Measurements from ENCODE around the gene IGSF6. TPM values are rescaled to one million over a fixed set of nuclear protein-coding genes. Genes with fewer than 3 reads are reported as not detected.
A peak's percentile ranks its signal among the peaks of the same experiment; 100 is the strongest.

The IGSF6 gene
- total and polyA plus RNA-seq, 2 of the 13 experiments (the other 11 are each of a cell fraction or from before 2014, with no cell fraction given), result not detected

- no peak for TF ChIP-seq USF2 (IDR thresholded peaks at IDR 0.05; ENCODE audit: low read depth, low read length)
- TF ChIP-seq USF2 (CRISPR knock-in tag; IDR thresholded peaks at IDR 0.05; ENCODE audit: borderline replicate concordance), result no peak
- no peak for TF ChIP-seq ATRX (CRISPR knock-in tag; IDR thresholded peaks at IDR 0.05; ENCODE audit: borderline replicate concordance)
- TF ChIP-seq NCOA5 (CRISPR knock-in tag; IDR thresholded peaks at IDR 0.05), result no peak
- TF ChIP-seq PHF21A (CRISPR knock-in tag; IDR thresholded peaks at IDR 0.05), result peak; percentile 76
- no peak for TF ChIP-seq ZNF792 (CRISPR knock-in tag; IDR thresholded peaks at IDR 0.05)
- no peak for TF ChIP-seq E2F5 (CRISPR knock-in tag; conservative IDR thresholded peaks at IDR 0.05)
- TF ChIP-seq ZNF564 (CRISPR knock-in tag; IDR thresholded peaks at IDR 0.05), result no peak
- TF ChIP-seq ZFP90 (CRISPR knock-in tag; IDR thresholded peaks at IDR 0.05; ENCODE audit: borderline replicate concordance), result no peak
- no peak for TF ChIP-seq SNRNP70 (IDR thresholded peaks at IDR 0.05; ENCODE audit: low read depth, low read length)
- TF ChIP-seq ZNF205 (CRISPR knock-in tag; IDR thresholded peaks at IDR 0.05), result no peak
- no peak for TF ChIP-seq ZNF18 (CRISPR knock-in tag; IDR thresholded peaks at IDR 0.05; ENCODE audit: insufficient replicate concordance)
- no peak for TF ChIP-seq PAX8 (CRISPR knock-in tag; IDR thresholded peaks at IDR 0.05; ENCODE audit: borderline replicate concordance)
- no peak for TF ChIP-seq MYNN (CRISPR knock-in tag; IDR thresholded peaks at IDR 0.05; ENCODE audit: low read depth)
- TF ChIP-seq ZNF562 (CRISPR knock-in tag; IDR thresholded peaks at IDR 0.05; ENCODE audit: borderline replicate concordance), result no peak
- TF ChIP-seq ZNF878 (CRISPR knock-in tag; IDR thresholded peaks at IDR 0.05), result no peak
- TF ChIP-seq JARID2 (CRISPR knock-in tag; IDR thresholded peaks at IDR 0.05; ENCODE audit: insufficient replicate concordance), result no peak
- TF ChIP-seq STAT5B (CRISPR knock-in tag; IDR thresholded peaks at IDR 0.05), result no peak
- peak; percentile 96 for TF ChIP-seq SIX1 (CRISPR knock-in tag; IDR thresholded peaks at IDR 0.05; ENCODE audit: borderline replicate concordance)
- TF ChIP-seq SNAPC5 (CRISPR knock-in tag; IDR thresholded peaks at IDR 0.05; ENCODE audit: borderline replicate concordance), result no peak
- TF ChIP-seq SCMH1 (CRISPR knock-in tag; IDR thresholded peaks at IDR 0.05; ENCODE audit: borderline replicate concordance), result no peak
- TF ChIP-seq SYNCRIP (IDR thresholded peaks at IDR 0.05; ENCODE audit: insufficient read depth, low read depth, low read length), result no peak
- TF ChIP-seq TBP (CRISPR knock-in tag; IDR thresholded peaks at IDR 0.05), result no peak
- TF ChIP-seq TP53 (CRISPR knock-in tag; conservative IDR thresholded peaks at IDR 0.05), result no peak
- no peak for TF ChIP-seq SOX13 (IDR thresholded peaks at IDR 0.05)
- peak in 1 of 2 experiments; percentile 83; a peak in 2 of 4 replicates for TF ChIP-seq SOX13 (CRISPR knock-in tag; conservative IDR thresholded peaks at IDR 0.05 in 1 of 2, IDR thresholded peaks at IDR 0.05 in 1 of 2)
- TF ChIP-seq EEA1 (CRISPR knock-in tag; IDR thresholded peaks at IDR 0.05; ENCODE audit: borderline replicate concordance), result no peak
- peak; percentile 62 for TF ChIP-seq SOX5 (CRISPR knock-in tag; IDR thresholded peaks at IDR 0.05; ENCODE audit: borderline replicate concordance)
Measured at GRCh38 chr16:21666772-21667171, 14.4 kb upstream of the IGSF6 start (continued).
